Heart left ventricle (tissue), 13 donors: ENCODE measurements around the gene LRRC55.

Experiments used
- POLR2A ChIP-seq, 2 donors: fragments of 450-650 bp; IDR thresholded peaks; one replicate each; pipeline ENCODE4 v1.6.1; 2017; ENCODE audit warnings: antibody characterized with exemption in 2 of 2, mild to moderate bottlenecking in 2 of 2, moderate library complexity in 2 of 2
- TF ChIP-seq, protein P1 (sequence below), 12 donors: fragments of 200-600 bp; sonication (generic) in 4 of 12; IDR thresholded peaks; one replicate each; pipeline versions ENCODE4 v1.5.0 to v1.8.0; 2018 to 2022; ENCODE audit warnings: antibody characterized with exemption in 12 of 12, mild to moderate bottlenecking in 5 of 12
- donor health status: ischemic (EF 13 %, LVEDD 7.1; RV severe dilation, severe dysfunction).
- donor health status: DM: no; HTN: yes; CAD: no.
- donor health status: DM: no; HTN: no; CAD: no.
- donor health status: ischemic (EF 25% LVEDD 6.9; RV normal size, moderate dysfunction).
- donor health status: ischemic (EF 25% LVEDD 5.7; RV mildly dilated, moderate dysfunction).
- donor health status: ischemic (EF 35%, LVEDD 5.7; RV mildly dilated, moderate dysfunction).
- donor health status: nonischemic (EF 11% LVEDD 7.7; RV severe dilation, severe dysfunction).
- donor health status: DM: yes; HTN: yes; CAD: no.
- donor health status: PGD.
- donor health status: ischemic (EF 29% LVEDD 5.4; RV normal size, mild dysfunction).
- donor health status: nonischemic (EF 23%, LVEDD 6.1; RV moderate dilation, normal function).

DNA sequence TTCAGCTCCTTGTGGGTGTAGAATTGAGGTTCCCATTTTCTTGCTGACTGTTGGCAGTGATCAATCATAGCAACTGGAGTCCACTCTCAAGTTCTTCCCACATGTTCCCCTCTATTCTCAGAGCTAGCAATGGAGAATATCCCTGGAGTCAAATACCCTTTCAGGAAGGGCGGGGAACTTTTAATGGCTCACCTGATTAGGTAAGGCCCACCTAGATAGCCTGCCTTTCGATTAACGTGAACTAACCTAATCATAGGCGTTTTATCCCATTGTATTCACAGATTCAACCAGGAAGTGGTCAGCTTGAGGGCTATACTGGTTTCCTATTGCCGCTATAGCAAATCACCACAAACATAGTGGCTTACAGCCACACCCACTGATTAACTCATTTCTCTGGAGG is 7.1 kb upstream of the LRRC55 start:
- TF ChIP-seq, protein P1, sequence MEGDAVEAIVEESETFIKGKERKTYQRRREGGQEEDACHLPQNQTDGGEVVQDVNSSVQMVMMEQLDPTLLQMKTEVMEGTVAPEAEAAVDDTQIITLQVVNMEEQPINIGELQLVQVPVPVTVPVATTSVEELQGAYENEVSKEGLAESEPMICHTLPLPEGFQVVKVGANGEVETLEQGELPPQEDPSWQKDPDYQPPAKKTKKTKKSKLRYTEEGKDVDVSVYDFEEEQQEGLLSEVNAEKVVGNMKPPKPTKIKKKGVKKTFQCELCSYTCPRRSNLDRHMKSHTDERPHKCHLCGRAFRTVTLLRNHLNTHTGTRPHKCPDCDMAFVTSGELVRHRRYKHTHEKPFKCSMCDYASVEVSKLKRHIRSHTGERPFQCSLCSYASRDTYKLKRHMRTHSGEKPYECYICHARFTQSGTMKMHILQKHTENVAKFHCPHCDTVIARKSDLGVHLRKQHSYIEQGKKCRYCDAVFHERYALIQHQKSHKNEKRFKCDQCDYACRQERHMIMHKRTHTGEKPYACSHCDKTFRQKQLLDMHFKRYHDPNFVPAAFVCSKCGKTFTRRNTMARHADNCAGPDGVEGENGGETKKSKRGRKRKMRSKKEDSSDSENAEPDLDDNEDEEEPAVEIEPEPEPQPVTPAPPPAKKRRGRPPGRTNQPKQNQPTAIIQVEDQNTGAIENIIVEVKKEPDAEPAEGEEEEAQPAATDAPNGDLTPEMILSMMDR (IDR thresholded peaks at IDR 0.05) = no peak
- no peak for TF ChIP-seq POLR2A (IDR thresholded peaks at IDR 0.05)
